GM21423 (cell line): ENCODE results near the gene KIFC1.

Experiments
- ATAC-seq: cut with Tn5 transposase; IDR thresholded peaks from one replicate; pipeline ENCODE4 v1.9.1; 2021; ENCODE audit warnings: mild to moderate bottlenecking, moderate library complexity; ENCODE audit not compliant: unreplicated experiment

The KIFC1 gene

DNA sequence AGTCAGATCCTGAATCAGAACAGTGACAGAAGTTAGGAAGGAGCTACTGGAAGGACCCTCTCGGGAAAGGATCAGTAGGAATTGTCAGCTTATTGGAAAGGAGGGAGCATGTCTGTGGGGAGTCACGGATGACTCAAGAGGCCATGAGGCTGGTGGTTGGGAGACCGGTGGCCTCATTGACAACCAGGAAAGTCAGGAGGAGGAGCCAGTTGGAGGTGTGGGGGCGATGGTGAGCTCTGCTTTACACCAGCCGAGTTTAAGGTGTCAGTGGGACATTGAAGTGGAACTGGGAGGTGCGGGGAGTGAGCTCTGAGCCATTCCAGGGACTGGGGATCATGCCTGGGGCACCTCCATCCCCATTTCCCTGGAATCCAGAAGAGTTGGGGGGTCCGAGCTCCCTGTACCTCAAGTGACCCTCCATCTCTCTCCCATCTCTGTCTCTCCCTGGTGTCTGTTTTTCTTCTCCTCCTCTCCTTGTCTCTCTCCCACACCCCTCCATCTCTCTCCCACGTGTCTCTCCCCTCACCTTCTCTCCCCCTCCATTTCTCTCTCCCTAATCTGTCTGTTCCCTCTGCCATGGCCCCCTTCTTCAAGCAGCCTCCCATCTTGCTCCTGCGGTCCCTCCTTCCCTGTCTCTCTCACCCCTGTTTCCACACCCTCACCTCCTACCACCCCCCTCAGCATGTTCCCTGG lies 48.5 kb downstream of the KIFC1 start:
- ATAC-seq = no peak

DNA sequence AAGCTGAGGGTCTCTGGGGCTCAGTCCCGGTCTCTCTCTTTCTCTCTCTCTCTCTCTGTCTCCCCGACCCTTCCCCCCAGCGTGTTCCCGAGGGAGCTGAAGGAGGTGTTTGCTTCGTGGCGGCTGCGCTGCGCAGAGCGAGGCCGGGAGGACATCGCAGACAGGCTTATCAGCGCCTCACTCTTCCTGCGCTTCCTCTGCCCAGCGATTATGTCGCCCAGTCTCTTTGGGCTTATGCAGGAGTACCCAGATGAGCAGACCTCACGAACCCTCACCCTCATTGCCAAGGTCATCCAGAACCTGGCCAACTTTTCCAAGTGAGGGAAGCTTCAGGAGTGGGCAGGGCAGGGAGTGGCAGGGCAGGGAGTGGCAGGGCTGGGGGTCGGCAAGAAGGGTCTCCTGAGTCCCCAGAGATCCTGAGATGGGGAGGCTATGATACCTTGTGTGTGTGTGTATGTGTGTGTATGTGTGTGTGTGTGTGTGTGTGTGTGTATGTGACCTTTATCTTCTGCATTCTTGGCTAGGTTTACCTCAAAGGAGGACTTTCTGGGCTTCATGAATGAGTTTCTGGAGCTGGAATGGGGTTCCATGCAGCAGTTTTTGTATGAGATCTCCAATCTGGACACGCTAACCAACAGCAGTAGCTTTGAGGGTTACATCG lies 49.2 kb downstream of the KIFC1 start:
- no peak for ATAC-seq

DNA sequence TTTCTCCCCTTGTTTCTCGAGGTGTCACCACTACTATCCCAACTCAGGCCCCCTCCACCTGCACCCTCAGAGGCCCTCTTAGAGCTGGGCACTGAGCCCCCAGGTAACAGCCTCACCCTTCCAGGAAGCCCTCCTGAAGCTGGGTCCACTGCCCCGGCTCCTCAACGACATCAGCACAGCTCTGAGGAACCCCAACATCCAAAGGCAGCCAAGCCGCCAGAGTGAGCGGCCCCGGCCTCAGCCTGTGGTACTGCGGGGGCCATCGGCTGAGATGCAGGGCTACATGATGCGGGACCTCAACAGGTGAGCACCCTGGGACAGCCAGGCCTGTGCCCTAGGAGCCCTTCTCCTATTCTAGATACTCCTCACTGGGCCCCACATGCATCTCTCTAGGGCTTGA lies 49.8 kb downstream of the KIFC1 start:
- no peak for ATAC-seq

DNA sequence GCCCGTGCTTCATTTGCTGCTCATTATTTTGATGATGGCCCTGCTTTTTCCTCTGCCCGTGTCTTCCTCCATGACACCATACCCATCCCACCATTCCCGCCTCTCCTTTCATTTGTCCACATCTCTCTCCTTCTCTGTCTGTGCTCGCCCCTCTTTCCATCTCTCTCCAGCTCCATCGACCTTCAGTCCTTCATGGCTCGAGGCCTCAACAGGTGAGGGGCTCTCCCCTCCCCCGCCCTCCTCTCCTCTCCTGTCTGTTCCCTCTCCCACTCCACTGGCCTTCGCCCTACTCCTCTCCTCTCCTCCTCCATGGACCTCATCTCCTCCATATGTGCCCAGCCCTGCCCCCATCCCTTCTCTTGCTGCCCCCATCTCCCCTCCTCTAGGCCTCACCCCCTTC lies 50.7 kb downstream of the KIFC1 start:
- no peak for ATAC-seq

DNA sequence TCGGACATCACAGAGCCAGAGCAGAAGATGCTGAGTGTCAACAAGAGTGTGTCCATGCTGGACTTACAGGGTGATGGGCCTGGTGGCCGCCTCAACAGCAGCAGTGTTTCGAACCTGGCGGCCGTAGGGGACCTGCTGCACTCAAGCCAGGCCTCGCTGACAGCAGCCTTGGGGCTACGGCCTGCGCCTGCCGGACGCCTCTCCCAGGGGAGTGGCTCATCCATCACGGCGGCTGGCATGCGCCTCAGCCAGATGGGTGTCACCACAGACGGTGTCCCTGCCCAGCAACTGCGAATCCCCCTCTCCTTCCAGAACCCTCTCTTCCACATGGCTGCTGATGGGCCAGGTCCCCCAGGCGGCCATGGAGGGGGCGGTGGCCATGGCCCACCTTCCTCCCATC lies 51.4 kb downstream of the KIFC1 start:
- no peak for ATAC-seq

DNA sequence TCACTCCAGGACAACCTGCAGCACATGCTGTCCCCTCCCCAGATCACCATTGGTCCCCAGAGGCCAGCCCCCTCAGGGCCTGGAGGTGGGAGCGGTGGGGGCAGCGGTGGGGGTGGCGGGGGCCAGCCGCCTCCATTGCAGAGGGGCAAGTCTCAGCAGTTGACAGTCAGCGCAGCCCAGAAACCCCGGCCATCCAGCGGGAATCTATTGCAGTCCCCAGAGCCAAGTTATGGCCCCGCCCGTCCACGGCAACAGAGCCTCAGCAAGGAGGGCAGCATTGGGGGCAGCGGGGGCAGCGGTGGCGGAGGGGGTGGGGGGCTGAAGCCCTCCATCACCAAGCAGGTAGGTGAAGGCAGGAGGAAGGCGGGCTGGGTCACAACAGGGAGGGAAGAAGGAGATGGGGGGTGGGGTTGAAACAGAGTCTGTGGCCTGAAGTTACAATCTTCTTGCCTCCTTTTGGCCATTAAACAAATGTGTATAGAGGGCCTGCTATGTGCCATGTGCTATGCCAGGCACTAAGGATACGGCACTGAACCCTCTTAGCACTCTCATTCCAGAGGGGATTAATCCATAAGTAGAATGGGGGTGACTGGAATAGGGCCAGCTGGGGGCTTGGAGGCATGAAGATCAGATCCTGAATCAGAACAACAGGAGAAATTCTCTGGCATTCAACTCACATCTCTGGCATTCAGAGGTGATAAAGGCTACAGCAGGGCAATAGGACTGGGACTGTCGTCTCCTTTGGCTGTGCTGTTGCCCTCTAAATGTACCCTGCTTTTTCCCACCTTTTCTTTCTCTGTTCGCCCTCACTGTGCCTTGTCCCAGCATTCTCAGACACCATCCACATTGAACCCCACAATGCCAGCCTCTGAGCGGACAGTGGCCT lies 52.2 kb downstream of the KIFC1 start:
- no peak for ATAC-seq

DNA sequence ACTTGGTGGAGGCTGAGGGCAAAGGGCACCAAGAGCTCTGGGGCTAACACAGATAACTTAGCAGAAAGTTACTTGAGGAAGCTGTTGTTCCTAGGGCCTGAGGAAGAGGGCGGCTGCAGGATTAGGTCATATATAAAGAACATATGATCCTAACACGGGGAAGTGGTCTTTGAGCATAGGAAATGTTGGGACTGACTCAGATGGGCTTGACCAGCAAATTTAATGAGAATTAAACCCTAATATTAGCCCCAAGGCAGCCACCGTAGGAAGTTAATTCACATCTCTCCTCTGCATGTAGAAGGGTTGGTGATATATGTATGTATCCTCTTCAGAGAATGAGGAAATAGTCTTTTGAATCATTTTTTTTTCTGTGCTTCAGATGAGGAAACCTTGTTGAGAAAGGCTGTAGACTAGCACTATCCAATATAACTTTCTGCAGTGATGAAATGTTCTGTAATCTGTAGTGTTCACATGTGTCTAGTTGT lies 53.5 kb downstream of the KIFC1 start:
- ATAC-seq = no peak

DNA sequence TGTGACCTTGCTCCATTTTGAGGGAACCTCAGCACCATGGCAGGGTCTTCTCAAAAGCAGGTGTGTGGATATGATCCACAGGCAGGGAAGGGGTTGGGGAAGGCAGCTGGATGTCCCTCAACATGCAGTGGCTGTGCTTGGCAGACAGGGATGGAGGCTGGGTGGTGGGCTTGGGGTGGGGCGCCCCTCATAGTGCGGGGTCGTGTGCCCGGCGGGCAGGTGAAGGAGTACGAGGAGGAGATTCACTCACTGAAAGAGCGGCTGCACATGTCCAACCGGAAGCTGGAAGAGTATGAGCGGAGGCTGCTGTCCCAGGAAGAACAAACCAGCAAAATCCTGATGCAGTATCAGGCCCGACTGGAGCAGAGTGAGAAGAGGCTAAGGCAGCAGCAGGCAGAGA lies 54.7 kb downstream of the KIFC1 start:
- ATAC-seq = no peak

DNA sequence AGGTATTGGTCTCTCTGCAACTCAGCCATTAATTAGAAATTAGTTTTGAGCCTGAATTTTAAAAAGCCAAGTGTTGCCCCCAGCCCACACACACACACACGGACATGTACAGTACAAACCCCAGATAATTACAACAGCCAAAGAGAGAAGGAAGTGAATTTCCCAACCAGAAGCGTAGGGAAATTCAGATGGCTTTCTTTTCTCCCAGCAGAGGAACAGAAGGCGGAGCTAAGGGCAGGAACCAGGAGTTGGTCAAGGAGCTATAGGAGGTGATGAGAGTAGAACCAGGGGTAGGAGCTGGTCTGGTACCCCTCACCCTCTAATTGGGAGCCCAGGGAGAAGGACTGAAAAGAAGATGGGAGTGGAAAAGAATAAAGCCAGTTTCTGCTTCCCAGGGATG lies 58.8 kb downstream of the KIFC1 start:
- ATAC-seq = no peak

DNA sequence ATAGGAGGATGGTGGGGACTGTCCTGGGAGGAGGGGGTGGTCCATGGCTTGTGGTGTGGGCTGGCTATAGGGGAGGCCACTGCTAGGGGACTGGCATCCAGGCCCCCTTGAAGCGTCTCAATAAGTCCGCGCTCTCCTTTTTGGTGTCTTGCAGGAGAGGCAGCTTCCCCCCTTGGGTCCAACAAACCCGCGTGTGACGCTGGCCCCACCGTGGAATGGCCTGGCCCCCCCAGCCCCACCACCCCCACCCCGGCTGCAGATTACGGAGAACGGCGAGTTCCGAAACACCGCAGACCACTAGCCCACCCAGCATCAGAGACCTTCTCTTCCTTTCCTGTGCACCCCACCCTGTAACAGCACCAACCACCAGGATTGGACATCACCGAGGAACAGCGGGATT lies 60.0 kb downstream of the KIFC1 start:
- ATAC-seq = no peak

DNA sequence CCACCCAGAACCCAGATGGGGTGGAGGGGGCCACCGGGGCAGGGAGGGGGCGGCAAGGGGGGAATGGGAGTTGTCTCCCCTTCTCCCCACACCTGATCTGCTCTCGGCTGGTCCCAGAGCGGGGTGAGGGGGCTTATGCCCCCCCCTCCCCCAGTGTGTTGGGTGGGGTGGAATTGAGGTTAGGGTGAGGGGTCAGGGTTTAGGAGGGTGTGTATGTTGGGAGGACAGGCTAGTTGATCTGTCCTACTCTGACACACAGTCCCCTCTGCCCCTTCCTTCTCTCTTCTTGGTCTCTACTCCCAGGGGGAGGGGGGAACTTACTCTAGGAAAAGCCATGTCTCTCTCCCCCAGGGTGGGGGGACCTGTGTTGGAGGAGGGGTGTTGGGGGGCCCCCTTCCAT lies 60.9 kb downstream of the KIFC1 start:
- no peak for ATAC-seq

DNA sequence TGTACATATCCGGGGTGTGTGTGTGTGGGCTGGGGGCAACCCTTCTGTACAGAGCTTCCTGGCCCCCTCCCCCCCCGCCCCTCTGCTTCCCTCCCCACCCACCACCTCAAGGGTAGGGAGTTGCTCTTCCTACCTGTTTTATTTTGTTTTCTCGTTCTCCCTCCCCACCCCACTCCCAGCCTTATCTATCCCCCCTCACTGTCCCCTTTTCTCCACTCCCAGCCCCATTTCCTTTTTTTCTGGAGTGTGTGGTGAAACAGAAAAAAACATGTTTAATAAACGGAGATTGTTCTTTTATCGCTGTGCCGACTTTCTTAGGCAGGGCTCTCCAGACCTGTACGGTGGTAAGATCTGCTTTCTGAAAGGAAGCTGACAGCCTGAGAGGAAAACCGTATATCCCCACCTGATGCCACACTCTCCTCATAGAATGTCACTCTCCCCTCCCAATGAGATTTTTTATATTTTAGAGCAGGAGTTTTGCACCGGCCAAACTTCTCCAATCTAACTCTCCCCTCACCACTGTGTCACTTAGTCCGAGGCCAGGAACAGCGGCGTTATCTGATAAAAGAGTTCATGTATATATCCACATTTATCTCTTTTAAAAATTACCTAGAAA lies 61.9 kb downstream of the KIFC1 start:
- ATAC-seq = no peak

DNA sequence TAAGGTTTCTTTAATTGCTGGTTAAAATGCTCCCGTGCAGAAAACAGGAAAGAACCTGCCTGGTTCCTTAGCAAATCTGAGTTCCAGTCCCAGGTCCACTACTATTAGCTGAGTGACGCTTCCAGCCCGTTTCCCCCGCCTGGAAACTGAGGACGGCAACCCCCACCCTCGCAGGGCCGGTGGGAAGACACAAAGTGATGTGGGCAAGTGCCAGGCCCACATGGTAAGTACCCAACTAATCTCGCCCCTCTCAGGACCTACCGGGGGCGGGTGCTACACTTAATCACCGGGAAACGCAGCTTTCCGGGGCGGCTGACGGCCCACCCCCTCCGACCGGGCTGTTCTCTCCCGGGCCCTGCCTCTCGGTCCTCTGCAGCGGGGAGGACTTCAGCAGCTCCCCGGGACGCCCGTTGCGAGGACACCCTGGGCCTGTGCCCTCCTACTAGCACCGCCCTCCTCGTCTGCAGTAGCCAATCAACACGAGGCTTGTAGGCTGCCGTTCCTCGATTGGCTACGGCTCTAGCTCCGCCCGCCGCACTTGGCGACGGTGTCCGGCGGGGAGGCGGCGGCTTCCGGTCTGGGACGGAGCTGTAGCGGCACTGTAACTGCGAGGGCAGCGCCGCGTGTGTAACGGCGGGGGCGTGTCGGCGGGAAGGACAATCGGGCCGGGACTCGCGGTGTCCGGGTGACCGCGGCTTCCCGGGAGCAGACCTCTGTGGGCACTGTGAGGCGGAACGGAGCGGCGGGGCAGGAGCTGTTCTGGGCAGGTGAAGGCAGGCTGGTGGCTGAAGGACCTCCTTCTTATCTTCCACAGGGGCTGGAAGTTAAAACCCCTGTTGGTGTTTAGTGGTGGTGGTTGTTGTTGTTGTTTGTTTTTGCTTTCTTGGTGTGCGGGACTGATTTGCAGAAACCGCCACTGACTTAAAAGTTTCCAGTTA lies 62.7 kb downstream of the KIFC1 start, which contains the start of gene ZBTB9:
TSS of gene ZBTB9 (plus strand) at position 568 of the 938 bp plus-strand sequence. CDS start 525 bp downstream, outside the sequence.
- ATAC-seq = peak; percentile 98

DNA sequence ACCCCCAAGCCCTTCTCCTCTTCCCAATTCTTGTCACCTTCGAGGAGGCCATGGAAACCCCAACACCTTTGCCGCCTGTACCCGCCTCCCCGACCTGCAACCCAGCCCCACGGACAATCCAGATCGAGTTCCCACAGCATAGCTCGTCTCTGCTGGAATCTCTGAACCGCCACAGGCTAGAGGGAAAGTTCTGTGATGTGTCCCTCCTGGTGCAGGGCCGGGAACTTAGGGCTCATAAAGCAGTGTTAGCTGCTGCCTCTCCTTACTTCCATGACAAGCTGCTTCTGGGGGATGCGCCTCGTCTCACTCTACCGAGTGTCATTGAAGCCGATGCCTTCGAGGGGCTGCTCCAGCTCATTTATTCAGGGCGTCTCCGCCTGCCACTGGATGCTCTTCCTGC lies 63.4 kb downstream of the KIFC1 start:
- ATAC-seq = no peak

DNA sequence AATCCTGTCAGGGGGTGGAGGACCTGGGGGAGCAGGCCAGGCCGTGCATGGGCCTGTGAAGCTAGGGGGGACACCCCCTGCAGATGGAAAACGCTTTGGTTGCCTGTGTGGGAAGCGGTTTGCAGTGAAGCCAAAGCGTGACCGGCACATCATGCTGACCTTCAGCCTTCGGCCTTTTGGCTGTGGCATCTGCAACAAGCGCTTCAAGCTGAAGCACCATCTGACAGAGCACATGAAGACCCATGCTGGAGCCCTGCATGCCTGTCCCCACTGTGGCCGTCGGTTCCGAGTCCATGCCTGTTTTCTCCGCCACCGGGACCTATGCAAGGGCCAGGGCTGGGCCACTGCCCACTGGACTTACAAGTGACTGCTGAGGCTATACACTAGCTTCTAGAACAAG lies 64.5 kb downstream of the KIFC1 start:
- ATAC-seq = no peak

DNA sequence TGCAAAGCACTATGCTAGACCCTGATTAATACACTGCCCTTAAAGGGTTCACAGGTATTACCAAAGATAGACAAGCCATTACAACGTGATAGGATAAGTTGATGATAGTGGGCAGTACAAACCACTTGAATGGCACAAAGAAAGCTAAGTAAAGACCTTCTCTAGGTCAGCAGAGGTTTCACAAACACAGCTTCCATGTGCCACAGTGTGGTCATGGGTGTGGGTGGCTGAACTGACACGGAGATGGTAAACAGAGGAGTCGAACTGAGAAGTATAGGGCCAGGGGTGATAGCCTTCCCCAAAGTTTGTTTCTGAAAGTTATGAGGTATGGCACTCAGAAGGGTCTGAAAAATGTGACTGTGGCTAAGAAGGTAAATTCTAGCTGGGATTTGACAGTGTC lies 67.1 kb downstream of the KIFC1 start:
- no peak for ATAC-seq

DNA sequence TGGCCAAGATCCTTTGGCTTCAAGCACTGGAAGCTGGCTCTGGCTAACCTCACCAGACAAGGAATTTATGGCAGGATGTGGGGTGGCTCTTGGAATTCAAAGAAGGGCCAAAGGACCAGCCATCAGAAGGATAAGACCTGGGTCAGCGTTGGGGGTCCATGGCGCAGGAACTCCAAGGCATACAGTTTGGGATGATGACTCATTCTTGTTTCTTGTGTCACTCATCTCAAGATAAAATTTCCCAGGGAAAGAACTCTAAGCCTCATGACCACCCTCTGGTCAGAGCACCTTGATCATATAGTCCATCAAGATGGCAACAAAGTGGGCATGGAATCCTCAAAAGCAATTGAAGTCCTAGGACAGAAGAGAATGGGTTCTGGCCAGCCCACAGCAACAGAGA lies 67.6 kb downstream of the KIFC1 start:
- no peak for ATAC-seq
